Measurements from ENCODE around the gene RAN. TPM values are rescaled to one million over a fixed set of nuclear protein-coding genes. Genes with fewer than 3 reads are reported as not detected.

RAN gene
- total RNA-seq, 1 experiment from 2014 or later: 1,538 TPM

- Mint-ChIP-seq H3K27me3 (ENCODE audit: unreplicated experiment) (no peaks in the 10 kb centered on the region), H3K27ac (ENCODE audit: unreplicated experiment) (no peak overlapping the region), H3K36me3 (ENCODE audit: insufficient read depth, unreplicated experiment) (peaks cover 4% of the 10 kb centered on the region), H3K4me1 (ENCODE audit: low read depth, unreplicated experiment) (peaks cover 37% of the 10 kb centered on the region), H3K9me3 (ENCODE audit: low read depth, unreplicated experiment) (no peaks in the 10 kb centered on the region), H3K4me3 (ENCODE audit: low read depth, unreplicated experiment) (no peak overlapping the region)
- no TSS peak for BruUV-seq (replicated peaks)
- TF ChIP-seq CTCF (IDR thresholded peaks at IDR 0.05; ENCODE audit: unreplicated experiment): no peak
- no peak for DNase-seq
- CTCF ChIA-PET: interaction anchor here (0.6 to 0.7 kb wide), 2 partner anchors 89 to 488 kb away, joined by 4 read pairs; no protein-coding TSS in a partner anchor
- intact Hi-C loops (cut with micrococcal nuclease; ENCODE audit: unreplicated experiment): no loop called here
Measured at GRCh38 chr12:130828895-130829294, 43.0 kb upstream of the RAN start.

DNA sequence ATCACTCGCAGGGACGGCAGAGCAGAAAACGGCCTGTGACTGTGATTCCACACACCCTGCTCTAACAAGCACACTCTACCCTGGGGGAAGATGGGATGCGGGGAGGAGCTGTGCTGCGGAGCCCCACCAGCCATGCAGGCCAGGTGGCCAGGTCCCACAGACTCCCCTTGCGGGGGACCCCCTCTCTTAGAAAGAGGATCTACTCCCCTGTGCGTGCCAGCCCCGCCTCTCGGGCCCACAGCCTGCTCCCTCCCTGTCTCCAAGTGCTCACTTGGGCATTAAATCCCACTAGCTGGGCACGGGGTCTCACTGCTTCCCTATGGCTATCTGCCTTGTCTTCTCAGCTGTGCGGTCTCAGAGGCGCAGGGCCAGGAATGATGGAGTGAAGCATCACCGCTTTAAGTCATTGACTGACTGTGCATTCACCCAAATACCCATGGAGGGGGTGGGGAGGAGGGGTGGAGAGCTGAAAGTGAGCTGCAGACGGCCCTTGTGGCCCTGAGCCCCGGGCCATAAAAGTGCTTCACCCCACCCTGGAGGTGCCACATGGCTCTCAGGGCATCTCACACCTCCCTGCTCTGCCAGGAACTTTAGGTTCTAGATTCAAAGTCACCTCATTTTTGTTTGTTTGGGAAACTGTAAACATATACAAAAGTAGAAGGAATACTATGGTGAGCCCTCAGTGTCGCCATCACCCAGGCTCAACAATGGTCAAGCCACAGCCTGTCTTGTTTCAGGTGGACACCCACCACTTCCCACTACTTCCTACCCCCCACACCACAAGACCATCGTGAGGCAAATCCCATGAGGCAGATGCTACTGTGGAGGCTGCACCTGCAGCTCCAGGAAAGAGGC is 42.2 kb upstream of the RAN start:
- Mint-ChIP-seq H3K27me3 (ENCODE audit: unreplicated experiment) (no peaks in the 10 kb centered on the region), H3K36me3 (ENCODE audit: insufficient read depth, unreplicated experiment) (peaks cover 7% of the 10 kb centered on the region), H3K27ac (ENCODE audit: unreplicated experiment) (no peak overlapping the region), H3K4me1 (ENCODE audit: low read depth, unreplicated experiment) (peaks cover 38% of the 10 kb centered on the region), H3K9me3 (ENCODE audit: low read depth, unreplicated experiment) (no peaks in the 10 kb centered on the region), H3K4me3 (ENCODE audit: low read depth, unreplicated experiment) (no peak overlapping the region)
- CTCF ChIA-PET: no interaction called here
- no TSS peak for BruUV-seq (replicated peaks)
- intact Hi-C loops (cut with micrococcal nuclease; ENCODE audit: unreplicated experiment): no loop called here
- DNase-seq: no peak
- no peak for TF ChIP-seq CTCF (IDR thresholded peaks at IDR 0.05; ENCODE audit: unreplicated experiment)

DNA sequence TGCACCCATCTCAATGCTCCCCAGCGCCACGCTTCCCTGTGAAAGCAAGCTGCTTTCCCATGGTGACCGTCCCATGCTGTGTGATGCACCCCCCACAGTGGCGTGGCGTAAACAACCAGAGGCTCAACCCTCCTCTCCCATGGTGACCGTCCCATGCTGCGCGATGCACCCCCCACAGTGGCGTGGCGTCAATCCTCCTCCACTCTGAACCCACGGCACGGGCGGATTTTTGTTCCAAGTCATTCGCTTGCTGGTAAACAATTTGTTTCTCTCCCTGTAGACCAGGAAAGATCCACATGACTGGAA is 41.7 kb upstream of the RAN start:
- Mint-ChIP-seq H3K4me3 (ENCODE audit: low read depth, unreplicated experiment) (no peak overlapping the region), H3K27ac (ENCODE audit: unreplicated experiment) (no peak overlapping the region), H3K27me3 (ENCODE audit: unreplicated experiment) (no peaks in the 10 kb centered on the region), H3K36me3 (ENCODE audit: insufficient read depth, unreplicated experiment) (peaks cover 7% of the 10 kb centered on the region), H3K9me3 (ENCODE audit: low read depth, unreplicated experiment) (no peaks in the 10 kb centered on the region), H3K4me1 (ENCODE audit: low read depth, unreplicated experiment) (peaks cover 38% of the 10 kb centered on the region)
- BruUV-seq (replicated peaks): no TSS peak
- DNase-seq: no peak
- no peak for TF ChIP-seq CTCF (IDR thresholded peaks at IDR 0.05; ENCODE audit: unreplicated experiment)
- intact Hi-C loops (cut with micrococcal nuclease; ENCODE audit: unreplicated experiment): no loop called here
- CTCF ChIA-PET: no interaction called here

- peaks cover 38% of the 10 kb centered on the region for H3K4me1 Mint-ChIP-seq (ENCODE audit: low read depth, unreplicated experiment)
Measured at GRCh38 chr12:130831246-130831645, 40.6 kb upstream of the RAN start.

More at GRCh38 chr12:130831246-130831645, 40.6 kb upstream of the RAN start:
- BruUV-seq (replicated peaks): no TSS peak
- H3K9me3 Mint-ChIP-seq (ENCODE audit: low read depth, unreplicated experiment): no peaks in the 10 kb centered on the region
- intact Hi-C loops (cut with micrococcal nuclease; ENCODE audit: unreplicated experiment): no loop called here
- H3K36me3 Mint-ChIP-seq (ENCODE audit: insufficient read depth, unreplicated experiment): peaks cover 7% of the 10 kb centered on the region
- DNase-seq: no peak
- no peaks in the 10 kb centered on the region for H3K27me3 Mint-ChIP-seq (ENCODE audit: unreplicated experiment)
- H3K4me3 Mint-ChIP-seq (ENCODE audit: low read depth, unreplicated experiment): no peak overlapping the region
- CTCF ChIA-PET: interaction anchor here (0.8 kb wide), 1 partner anchor 39 kb away, joined by 3 read pairs; no protein-coding TSS in a partner anchor
- no peak for TF ChIP-seq CTCF (IDR thresholded peaks at IDR 0.05; ENCODE audit: unreplicated experiment)
- no peak overlapping the region for H3K27ac Mint-ChIP-seq (ENCODE audit: unreplicated experiment)
